Posterior cingulate gyrus (tissue), 11 donors: ENCODE data around the gene MAP2K5.

Source experiments
- DNase-seq, 10 donors: peaks; one replicate each; pipeline versions ENCODE4 v3.0.0 to v3.0.0-alpha.2; 2020 to 2021; ENCODE audit warnings: mixed read lengths in 3 of 10
- intact Hi-C: fragments of 100-400 bp; cut with DNase I; formaldehyde crosslinking; loops from one replicate; pipeline ENCODE4 v1.15.1; 2023

MAP2K5 gene

DNA sequence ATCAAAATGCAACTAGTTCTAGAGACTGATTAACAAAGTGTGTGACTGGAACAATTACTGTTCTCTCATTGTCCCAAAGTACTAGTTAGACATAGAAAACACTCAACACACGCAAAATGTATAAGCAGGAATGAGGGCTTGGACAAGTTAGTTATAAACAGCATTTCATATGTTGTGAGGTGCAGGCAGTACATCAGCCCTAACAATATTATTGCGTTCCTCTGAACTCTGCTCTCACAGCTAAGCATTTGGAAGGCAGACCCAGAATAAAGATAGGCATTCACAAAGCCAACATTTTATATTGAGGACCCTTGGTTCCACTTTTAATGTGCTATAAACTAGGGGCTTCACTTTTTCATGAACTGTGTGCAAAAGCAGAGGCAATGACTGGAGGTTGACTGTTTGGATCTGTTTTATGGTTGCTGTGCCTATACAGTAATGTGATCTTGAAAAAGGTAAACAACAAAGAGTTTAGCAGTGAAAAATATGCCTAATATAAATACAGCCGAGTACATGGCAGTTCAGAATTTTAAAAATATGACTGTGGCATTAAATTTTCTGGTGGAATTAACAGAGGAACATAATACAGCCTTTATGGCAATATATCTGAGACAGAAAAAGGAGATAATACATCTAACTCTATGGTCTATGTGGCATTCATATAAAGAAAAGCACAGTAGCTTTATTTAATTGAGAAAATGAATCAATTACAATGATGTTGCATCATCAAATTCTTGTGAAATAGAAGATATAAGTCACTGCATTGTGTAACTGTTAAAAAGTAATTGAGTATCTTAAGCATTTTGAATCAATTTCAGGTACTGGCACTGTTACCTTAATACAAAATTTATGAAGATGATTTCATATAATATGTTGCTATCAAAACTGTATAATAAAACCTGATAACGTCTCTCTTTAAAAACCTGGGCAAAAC is 202.8 kb downstream of the MAP2K5 start:
- intact Hi-C loops = no loop called here
- DNase-seq = no peak

DNA sequence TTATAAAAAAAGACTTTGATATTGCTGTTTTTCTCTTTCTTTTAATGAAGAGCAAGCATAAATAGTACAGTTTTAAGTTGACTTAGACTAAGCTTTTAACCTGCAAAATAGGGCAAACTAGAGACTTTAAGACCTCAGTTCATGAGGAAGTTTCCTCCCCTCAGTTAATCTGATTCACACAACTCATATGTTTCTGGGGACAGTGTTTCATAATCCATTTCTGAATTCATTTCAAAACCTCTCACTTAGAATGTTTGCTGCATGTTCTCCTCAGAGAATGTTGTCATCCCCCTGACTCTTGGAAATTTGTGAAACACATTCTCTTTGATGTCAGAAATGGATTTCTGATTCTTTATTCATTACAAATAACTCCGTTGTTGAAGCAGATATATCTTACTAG is 203.5 kb downstream of the MAP2K5 start:
- intact Hi-C loops = no loop called here
- DNase-seq = no peak

DNA sequence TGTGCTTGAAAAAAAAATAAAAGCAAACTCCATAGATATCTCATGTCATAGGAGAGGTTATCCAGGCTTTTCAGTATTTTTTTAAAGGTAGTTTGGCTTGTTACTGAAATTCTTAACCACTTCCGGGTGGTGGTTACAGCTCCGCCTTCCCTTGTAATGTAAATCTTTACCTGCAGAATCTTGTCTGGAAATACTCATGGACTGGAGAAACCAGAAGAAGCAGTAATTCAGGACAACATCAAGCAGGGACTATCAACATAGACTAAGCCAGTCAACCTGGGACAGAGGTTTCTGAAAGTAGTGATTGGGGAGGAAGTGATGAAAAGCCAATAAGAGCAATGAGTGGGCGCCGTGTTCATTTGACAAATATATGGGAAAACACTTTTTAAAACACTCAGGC is 203.9 kb downstream of the MAP2K5 start:
- intact Hi-C loops = no loop called here
- DNase-seq = no peak

GRCh38 chr15:67747921-67748320 is 205.4 kb downstream of the MAP2K5 start:
- intact Hi-C loops = no loop called here
- DNase-seq = no peak

DNA sequence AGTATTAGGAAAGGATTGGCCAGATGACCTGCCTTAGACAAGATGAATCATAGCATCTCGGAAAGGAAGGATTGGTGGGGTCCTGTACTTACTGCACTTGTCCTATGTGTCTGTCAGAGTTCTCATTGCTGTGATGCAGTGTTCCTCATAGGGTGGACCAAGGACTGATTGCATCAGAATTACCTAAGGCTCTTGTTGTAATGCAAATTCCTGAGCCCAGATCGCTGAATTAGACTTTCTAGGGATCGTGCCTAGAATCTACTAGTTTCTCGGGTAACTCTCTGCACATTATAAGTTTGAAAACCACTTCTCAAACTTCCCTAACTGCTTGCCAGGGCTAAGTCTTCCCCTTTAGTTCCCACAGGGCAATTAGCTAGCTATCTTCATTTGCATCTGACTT is 207.9 kb downstream of the MAP2K5 start:
- intact Hi-C loops = no loop called here
- no peak for DNase-seq

DNA sequence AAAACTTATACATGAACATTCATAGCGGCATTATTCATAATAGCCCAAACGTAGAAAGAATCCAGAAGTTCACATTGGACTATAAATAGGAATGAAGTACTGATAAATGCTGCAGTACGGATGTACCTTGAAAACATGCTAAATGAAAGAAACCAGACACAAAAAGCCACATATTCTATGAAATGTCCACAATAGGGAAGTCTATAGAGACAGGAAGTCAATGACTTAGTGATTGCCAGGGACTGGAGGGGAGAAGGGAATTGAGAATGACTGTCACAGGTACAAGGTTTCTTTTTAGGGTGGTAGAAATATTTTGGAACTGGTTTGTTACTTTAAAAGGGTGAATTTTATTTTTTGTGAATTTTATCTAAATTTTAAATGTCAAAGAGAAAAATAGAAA is 211.4 kb downstream of the MAP2K5 start:
- intact Hi-C loops = no loop called here
- no peak for DNase-seq

DNA sequence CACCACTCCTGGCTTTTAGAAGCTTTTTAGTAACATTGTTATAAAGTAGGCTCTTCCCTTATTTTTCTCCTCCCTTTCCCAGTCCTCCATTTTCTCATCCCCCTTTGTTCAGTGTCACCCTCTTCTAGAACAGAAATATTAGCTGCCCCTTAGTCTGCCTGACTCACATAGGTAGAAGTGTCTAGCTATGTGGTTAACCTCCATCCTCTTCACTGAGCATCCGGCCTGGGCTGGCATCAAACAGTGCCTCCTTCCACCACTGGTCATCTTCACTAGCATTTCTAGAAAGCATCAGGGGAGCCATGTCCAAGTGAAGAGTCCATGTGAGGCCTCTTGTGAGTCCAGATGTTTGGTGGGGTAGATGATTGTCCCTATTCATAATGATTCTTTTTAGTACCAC is 212.8 kb downstream of the MAP2K5 start:
- intact Hi-C loops = no loop called here
- DNase-seq = no peak

GRCh38 chr15:67755936-67756335 is 213.4 kb downstream of the MAP2K5 start:
- peak in 1 of 10 donors; percentile 15 for DNase-seq
- intact Hi-C loops = no loop called here

DNA sequence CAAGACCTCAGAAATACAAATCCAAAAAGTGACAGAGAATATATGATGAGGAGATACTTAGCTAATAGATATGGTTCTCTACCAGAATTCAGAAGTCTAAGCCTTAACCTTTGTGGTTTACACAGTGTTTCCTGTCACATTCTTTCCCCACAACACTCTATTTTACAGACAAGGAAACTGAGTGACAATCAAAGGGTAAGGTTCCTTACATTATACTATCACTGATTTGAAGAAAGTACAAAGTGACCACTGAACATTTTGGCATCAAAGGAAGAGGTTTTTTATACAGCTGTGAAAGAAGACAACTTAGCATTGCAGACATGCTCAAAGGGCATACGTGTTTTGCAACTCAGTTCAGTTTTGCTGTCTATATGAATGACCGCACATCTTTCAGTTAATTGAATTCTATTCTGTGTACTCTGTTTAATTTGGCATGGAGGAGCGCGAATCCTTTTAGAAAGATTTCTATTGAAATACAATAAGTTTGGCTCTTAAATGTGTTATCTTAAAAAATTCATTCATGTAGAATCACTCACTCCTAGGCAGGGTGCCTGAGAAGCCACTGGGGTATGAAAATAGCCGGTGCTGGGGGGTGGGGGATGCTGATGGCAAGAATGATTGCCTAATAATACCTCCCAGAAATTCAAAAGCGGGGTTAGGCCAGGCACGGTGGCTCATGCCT is 216.3 kb downstream of the MAP2K5 start:
- DNase-seq = no peak
- intact Hi-C loops = no loop called here

- intact Hi-C loops = no loop called here
- DNase-seq = no peak
These were observed 218.4 kb downstream of the MAP2K5 start for GRCh38 chr15:67760901-67761300.

DNA sequence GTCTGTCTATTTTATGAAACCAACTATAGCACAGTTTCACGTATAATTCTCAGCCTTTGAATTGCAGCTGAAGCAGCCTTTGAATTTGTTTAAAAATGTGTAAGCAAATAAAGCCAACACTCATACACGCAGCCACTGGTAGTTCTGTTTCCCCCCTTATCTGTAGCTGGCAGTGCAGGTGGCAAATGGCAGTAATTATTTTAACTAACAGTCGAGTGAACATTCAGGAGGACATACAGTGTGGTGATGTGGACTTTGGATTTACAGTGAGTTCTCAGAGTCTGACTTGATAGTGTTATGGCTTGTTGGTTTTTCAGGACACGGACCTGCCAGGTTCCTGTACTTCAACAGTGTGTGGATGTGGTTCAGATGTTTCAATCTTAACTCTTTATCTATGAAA is 218.8 kb downstream of the MAP2K5 start:
- intact Hi-C loops = no loop called here
- no peak for DNase-seq

DNA sequence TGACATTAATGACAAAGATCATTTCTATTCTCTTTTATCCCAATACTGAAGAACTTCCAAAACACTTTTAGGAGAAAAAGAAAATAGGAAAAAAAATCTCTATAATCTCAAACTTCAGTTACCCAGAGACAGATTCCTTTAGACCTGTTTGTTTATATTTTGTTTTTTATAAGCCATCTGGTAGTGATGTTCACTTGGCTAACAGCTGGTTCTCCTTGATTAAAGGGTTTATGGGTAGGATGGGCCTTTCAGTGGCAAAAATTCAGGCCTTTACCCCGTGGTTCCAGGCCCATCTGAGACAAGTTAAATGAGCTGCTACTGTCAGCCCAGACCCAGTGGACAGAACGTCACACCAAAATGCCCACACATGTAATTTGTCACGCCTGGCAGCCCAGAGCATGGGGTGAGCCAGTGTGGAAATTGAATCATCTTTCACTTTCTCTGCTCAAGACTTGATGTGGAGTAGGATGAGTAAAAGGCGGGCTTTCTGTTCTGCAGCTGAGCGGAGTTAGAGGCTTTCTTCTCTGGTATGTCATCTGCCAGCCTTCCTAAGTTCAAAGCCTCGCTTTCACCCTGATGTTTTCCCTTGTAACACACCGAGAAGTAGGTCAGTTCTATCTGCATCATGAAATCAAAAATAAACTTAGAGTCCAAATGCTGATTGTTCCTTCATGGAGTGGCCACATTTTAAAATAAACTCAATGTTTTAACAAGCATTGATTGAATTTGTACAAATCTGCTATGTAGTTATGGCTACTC is 220.3 kb downstream of the MAP2K5 start:
- no peak for DNase-seq

GRCh38 chr15:67765701-67766100 is 223.2 kb downstream of the MAP2K5 start:
- no peak for DNase-seq
- intact Hi-C loops = no loop called here

More for the DNA sequence above, 220.3 kb downstream of the MAP2K5 start:
- intact Hi-C loops = no loop called here

GRCh38 chr15:67766968-67767367 is 224.5 kb downstream of the MAP2K5 start:
- DNase-seq = no peak
- intact Hi-C loops = no loop called here

DNA sequence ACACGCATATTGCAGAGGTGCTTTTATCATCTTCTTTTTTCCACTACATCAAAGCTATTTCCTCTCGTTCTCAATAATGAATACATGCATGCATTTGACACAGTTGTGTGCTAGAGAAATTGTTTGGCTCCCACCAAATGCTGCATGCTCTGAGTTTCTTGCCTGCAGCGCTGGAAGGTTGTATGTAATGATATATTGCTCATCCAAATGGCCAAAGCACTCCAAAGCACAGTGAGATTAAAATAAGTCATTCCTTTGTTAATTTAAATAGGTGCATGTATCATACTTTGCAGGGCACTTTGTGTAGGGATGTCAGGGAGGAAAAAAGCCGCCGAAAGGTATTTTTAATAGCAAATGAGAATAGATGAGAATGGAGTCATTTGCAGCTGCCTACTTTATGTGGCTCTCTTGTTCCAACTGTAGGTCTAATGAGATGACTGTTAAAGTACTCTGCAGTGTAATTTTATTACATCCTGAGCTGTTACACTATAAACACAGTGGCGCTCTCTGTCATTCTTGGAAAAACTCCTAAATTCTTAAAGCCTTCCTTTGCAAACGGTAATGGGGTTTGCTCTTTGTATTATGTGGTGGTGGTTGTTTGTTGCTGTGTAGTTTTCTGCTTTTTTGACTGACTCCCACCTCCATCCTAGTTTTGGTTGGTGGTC is 225.9 kb downstream of the MAP2K5 start:
- intact Hi-C loops = no loop called here
- no peak for DNase-seq

- DNase-seq = no peak
- intact Hi-C loops = no loop called here
These were observed 227.2 kb downstream of the MAP2K5 start for GRCh38 chr15:67769497-67770357.

DNA sequence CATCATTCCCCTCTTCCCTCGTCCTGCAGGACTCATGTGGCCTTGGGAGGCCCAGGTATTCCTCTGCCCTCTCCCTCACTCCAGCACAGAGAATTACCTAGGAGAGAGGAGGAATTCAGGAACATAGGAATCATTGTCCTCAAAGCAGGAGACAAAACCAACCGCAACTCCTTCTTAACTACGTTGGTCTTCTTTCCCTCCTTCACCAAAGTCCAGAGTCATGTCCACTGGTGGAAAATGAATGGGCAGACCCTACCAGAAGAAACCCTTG is 227.8 kb downstream of the MAP2K5 start:
- DNase-seq = no peak
- intact Hi-C loops = no loop called here

GRCh38 chr15:67771189-67771800 is 228.8 kb downstream of the MAP2K5 start:
- intact Hi-C loops = no loop called here
- DNase-seq = no peak

DNA sequence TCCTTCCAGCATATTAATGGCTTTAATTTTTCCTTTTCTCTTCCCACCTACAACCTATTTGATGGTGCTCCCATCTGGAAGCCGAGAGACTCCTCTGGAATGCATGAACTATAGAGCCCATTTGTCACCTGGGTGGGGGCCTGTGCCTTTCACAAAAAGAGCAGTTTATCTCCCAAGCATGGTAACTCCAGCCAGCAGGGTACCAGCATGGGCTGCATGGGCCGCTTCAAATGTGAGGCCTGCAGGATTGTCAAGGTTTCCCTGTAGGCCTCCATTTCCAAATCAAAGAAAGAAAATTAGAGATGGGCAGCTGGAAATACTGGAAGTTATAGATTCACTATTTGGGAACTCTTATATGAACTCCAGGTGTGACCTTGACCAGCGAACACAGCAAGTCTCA is 232.1 kb downstream of the MAP2K5 start:
- intact Hi-C loops = no loop called here
- no peak for DNase-seq

GRCh38 chr15:67775250-67775649 is 232.7 kb downstream of the MAP2K5 start:
- no peak for DNase-seq
- intact Hi-C loops = no loop called here
